ENCODE measurements around the gene SNX33.

The SNX33 gene

GRCh38 chr15:75647370-75648155, at the start of gene SNX33:
TSS of gene SNX33 (plus strand) at chr15:75647912. CDS start at chr15:75649103, 1,191 bp downstream.
- in situ Hi-C loops (cut with HindIII; ENCODE audit: low sequenced_read_pairs), result no loop called here
- DNase-seq (ENCODE audit: low read depth, low spot score), result peak; percentile 91
- peak within 1 kb of the TSS; percentile 64 for H3K4me3 ChIP-seq (ENCODE audit: low read depth, low read length)
- TF ChIP-seq, protein P1, sequence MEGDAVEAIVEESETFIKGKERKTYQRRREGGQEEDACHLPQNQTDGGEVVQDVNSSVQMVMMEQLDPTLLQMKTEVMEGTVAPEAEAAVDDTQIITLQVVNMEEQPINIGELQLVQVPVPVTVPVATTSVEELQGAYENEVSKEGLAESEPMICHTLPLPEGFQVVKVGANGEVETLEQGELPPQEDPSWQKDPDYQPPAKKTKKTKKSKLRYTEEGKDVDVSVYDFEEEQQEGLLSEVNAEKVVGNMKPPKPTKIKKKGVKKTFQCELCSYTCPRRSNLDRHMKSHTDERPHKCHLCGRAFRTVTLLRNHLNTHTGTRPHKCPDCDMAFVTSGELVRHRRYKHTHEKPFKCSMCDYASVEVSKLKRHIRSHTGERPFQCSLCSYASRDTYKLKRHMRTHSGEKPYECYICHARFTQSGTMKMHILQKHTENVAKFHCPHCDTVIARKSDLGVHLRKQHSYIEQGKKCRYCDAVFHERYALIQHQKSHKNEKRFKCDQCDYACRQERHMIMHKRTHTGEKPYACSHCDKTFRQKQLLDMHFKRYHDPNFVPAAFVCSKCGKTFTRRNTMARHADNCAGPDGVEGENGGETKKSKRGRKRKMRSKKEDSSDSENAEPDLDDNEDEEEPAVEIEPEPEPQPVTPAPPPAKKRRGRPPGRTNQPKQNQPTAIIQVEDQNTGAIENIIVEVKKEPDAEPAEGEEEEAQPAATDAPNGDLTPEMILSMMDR (IDR thresholded peaks at IDR 0.05; ENCODE audit: low read depth, low read length), result peak; percentile 59

GRCh38 chr15:75598361-75598760, 49.4 kb upstream of the SNX33 start:
- in situ Hi-C loops (cut with HindIII; ENCODE audit: low sequenced_read_pairs), result no loop called here
- DNase-seq (ENCODE audit: low read depth, low spot score), result no peak
- TF ChIP-seq, protein P1 (IDR thresholded peaks at IDR 0.05; ENCODE audit: low read depth, low read length), result no peak
- H3K4me3 ChIP-seq (ENCODE audit: low read depth, low read length), result no peak overlapping the region

DNA sequence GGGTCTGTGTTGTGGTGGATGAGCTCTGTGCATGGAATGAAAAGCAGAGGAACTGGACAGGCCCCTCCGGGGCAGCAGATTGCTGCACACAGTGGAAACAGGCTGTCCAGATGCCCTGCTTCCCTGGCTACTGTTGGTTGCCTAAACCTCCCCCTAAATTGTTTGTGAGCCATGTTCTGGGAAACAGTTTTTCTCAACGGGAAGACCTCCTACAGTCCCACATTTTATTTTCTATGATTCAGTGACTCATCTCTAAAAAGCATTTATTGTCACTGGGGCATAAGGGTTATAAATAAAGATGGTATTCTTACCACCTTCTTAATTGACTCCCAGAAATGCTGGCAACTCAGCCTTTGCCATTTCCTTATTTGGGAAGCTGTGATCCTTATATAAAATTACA, 48.3 kb upstream of the SNX33 start:
- TF ChIP-seq, protein P1 (IDR thresholded peaks at IDR 0.05; ENCODE audit: low read depth, low read length), result no peak
- H3K4me3 ChIP-seq (ENCODE audit: low read depth, low read length), result no peak overlapping the region
- no peak for DNase-seq (ENCODE audit: low read depth, low spot score)
- in situ Hi-C loops (cut with HindIII; ENCODE audit: low sequenced_read_pairs), result no loop called here

DNA sequence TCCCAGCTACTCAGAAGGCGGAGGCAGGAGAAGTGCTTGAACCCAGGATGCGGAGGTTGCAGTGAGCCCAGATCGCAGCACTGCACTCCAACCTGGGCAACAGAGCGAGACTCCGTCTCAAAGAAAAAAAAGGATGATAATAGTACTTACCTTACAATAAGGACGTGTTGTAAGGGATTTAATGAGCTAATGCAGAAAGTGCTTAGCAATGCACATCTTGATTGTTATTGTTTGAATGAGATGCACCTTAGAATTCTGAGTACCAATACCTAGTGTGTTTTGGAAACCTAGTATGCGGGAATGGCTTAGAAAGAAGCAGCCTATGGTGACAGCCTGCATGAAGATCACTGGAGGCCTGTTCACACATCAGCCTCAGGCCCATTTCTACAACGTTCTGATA, 41.7 kb upstream of the SNX33 start:
- no peak for DNase-seq (ENCODE audit: low read depth, low spot score)
- in situ Hi-C loops (cut with HindIII; ENCODE audit: low sequenced_read_pairs), result no loop called here
- TF ChIP-seq, protein P1 (IDR thresholded peaks at IDR 0.05; ENCODE audit: low read depth, low read length), result no peak
- H3K4me3 ChIP-seq (ENCODE audit: low read depth, low read length), result no peak overlapping the region

- no peak overlapping the region for H3K4me3 ChIP-seq (ENCODE audit: low read depth, low read length)
- TF ChIP-seq, protein P1 (IDR thresholded peaks at IDR 0.05; ENCODE audit: low read depth, low read length), result no peak
- in situ Hi-C loops (cut with HindIII; ENCODE audit: low sequenced_read_pairs), result no loop called here
- DNase-seq (ENCODE audit: low read depth, low spot score), result peak; percentile 67
Observed at GRCh38 chr15:75606711-75607699, 40.7 kb upstream of the SNX33 start.

GRCh38 chr15:75616766-75617165, 30.9 kb upstream of the SNX33 start:
- H3K4me3 ChIP-seq (ENCODE audit: low read depth, low read length), result no peak overlapping the region
- in situ Hi-C loops (cut with HindIII; ENCODE audit: low sequenced_read_pairs), result no loop called here
- TF ChIP-seq, protein P1 (IDR thresholded peaks at IDR 0.05; ENCODE audit: low read depth, low read length), result no peak
- no peak for DNase-seq (ENCODE audit: low read depth, low spot score)
